Activated naive CD8-positive, alpha-beta T cell (primary cell): ENCODE measurements around the gene DVL2.
"Not testable (repeated sequence)": the region's sequence is repeated elsewhere in the genome, so short reads cannot be mapped to it uniquely, and the experiment has no call there.

ENCODE experiments used
- H3K27ac Mint-ChIP-seq: one replicate; pipeline ENCODE4 v1.8.0; 2021; ENCODE audit warnings: mixed read lengths
- H3K27me3 Mint-ChIP-seq: one replicate; pipeline ENCODE4 v1.8.0; 2021; ENCODE audit warnings: mixed read lengths
- H3K36me3 Mint-ChIP-seq: one replicate; pipeline ENCODE4 v1.8.0; 2021; ENCODE audit warnings: mixed read lengths
- H3K4me1 Mint-ChIP-seq: one replicate; pipeline ENCODE4 v1.8.0; 2021; ENCODE audit warnings: low read depth, mixed read lengths
- H3K4me3 Mint-ChIP-seq: one replicate; pipeline ENCODE4 v1.8.0; 2021; ENCODE audit warnings: mild to moderate bottlenecking, mixed read lengths
- H3K9me3 Mint-ChIP-seq: one replicate; pipeline ENCODE4 v1.8.0; 2021; ENCODE audit warnings: low read depth, mixed read lengths

DVL2 gene

DNA sequence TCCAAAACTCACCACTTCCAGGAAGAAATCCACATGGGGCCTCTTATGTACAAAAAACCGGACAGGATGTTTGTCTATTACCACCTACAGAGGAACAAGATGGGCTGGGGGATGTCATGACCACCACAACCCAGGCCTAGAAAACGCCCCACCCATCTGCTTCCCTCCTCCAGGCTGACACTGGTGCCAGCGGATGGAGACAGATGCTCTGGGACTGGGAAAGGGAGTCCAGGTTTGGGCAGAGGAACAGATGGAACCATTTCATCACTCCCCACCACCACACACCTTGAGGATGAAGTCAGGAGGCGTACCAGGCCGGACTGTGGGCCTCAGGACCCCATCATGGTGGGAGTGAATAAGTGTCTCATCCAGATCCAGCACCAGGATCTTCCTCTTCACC, 12.5 kb upstream of the DVL2 start:
- Mint-ChIP-seq H3K27ac (peak overlapping the region; percentile 66), H3K4me1 (peaks cover 35% of the 10 kb centered on the region), H3K36me3 (no peaks in the 10 kb centered on the region)

DNA sequence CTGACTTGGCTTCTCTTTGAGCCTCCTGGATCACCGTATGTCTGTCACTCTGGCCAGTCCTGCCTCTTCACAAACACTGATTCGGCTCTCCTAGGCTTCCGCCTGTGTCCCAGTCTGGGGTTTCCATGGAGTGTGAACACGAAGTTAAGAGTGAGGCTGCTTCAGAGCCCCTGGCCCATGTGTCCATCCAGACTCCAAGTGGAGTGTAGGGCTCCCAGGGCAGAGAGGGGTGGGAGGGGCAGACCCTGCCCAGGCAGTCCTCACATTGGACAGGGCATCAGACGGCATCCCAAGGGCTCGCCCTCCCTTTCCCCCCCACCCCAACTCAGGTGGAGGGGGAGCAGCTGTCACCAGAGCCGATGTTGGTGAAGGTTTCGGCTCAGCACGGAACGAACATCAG, 9.5 kb upstream of the DVL2 start:
- H3K4me3 Mint-ChIP-seq, H3K36me3 Mint-ChIP-seq, H3K27me3 Mint-ChIP-seq, H3K27ac Mint-ChIP-seq, H3K9me3 Mint-ChIP-seq: not testable (repeated sequence)
- H3K4me1 Mint-ChIP-seq, result peaks cover 42% of the 10 kb centered on the region

More for the DNA sequence above, 12.5 kb upstream of the DVL2 start:
- H3K4me3 Mint-ChIP-seq, result no peak overlapping the region
- no peaks in the 10 kb centered on the region for H3K27me3 Mint-ChIP-seq
- H3K9me3 Mint-ChIP-seq, result no peaks in the 10 kb centered on the region

DNA sequence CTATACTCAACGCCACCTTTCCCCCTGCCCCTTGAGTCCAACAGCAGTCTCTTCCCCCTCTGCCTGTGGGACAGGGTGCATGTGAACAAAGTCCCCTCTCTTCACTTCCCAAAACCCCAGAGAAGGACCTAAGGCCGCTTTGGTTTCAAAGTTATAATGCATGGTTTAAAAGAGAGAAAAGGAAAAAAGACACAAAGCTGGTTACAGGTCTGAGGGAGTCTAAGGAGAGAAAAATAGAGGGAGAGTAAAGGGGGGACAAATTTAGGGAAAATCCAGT, 9.1 kb upstream of the DVL2 start:
- Mint-ChIP-seq H3K4me3 (peak overlapping the region; percentile 81), H3K36me3 (no peaks in the 10 kb centered on the region), H3K27me3 (no peaks in the 10 kb centered on the region), H3K9me3 (no peaks in the 10 kb centered on the region), H3K27ac (peak overlapping the region; percentile 59), H3K4me1 (peaks cover 38% of the 10 kb centered on the region)

DNA sequence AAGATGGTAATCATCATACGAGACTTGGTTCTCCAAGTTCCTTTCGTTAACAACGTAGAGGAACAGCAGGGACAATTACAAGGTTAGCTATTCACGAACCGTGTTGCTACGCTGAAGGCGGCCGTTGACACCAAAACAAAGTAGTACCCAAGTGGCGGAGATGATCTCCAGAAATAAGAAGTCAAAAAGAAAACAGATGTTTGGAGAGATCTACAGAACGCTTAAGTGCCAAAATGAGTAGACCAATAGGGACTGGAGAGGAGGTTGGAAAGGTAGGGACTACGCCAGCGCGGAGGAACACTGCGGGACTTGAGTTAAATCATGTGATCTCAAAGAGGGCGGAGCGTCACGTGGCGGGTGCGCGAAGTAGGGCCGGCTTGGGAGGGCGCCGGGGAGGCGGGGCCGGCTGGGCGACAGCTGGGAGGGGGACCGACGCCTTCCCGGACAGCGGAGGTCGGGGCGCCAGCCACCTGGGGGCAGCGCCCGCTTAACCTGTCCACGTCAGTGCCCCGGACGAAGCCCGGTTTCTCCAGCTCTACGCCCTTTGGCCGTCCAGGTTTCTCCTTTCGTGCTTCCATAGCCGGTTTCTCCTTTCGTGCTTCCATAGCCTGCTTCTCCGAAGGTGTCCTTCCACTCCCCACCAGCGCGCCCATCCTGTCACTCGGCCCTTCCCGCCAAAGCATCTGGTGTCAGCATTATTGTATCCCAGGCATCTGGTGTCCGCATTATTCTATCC, 8.6 kb upstream of the DVL2 start:
- Mint-ChIP-seq H3K27me3 (no peaks in the 10 kb centered on the region), H3K4me3 (peak overlapping the region; percentile 97), H3K4me1 (peaks cover 38% of the 10 kb centered on the region), H3K9me3 (no peaks in the 10 kb centered on the region), H3K36me3 (no peaks in the 10 kb centered on the region), H3K27ac (peak overlapping the region; percentile 99)

DNA sequence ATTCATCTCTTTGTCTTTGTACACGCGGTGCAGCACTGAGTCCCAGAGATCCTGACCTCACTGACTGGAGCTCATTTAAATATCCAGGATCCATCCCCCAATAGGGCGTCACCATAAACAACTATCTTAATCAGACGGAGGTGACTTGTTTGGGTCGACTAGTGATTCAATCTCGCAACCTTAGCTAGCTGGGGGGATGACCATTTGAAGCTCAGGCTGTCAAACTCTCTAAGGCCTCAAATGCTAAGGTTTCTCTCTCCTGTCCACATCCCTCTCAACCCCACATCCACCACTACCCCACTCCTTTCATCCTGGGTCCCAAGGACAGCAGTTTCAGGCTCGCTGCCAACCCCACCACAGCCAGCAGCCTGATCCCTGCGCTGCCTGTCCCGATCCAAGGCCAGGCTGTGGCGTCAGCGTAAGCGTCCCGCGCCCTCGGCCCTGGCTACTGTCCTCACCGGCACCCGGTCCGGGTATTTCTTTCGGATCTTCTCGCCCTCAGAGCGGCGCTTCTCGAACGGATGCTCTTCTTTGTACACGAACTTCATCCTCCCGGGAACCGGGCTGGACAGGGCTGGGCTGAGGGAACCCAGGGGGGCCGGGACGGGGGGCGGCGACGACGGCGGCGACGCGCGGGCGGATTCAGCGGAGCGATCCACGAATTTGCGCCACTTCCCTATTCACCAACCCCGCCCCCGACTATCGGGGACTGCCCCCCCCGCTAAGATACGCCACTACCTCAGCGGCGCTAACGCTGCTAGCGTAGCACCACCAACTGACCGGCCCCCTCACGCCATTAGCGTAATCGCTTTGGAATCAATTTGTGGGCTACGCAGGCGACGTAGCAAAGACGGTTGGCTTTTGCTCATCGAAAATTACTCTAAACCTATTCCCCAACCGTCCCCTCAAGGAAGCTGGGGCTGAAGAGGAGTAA, 7.7 kb upstream of the DVL2 start, which contains the start of gene GABARAP:
Gene GABARAP, minus strand, starts transcription at position 667 of the 934 bp plus-strand sequence. Its CDS starts 119 bp downstream, at position 548.
- no peaks in the 10 kb centered on the region for H3K36me3 Mint-ChIP-seq
- H3K4me1 Mint-ChIP-seq, result peaks cover 43% of the 10 kb centered on the region

DNA sequence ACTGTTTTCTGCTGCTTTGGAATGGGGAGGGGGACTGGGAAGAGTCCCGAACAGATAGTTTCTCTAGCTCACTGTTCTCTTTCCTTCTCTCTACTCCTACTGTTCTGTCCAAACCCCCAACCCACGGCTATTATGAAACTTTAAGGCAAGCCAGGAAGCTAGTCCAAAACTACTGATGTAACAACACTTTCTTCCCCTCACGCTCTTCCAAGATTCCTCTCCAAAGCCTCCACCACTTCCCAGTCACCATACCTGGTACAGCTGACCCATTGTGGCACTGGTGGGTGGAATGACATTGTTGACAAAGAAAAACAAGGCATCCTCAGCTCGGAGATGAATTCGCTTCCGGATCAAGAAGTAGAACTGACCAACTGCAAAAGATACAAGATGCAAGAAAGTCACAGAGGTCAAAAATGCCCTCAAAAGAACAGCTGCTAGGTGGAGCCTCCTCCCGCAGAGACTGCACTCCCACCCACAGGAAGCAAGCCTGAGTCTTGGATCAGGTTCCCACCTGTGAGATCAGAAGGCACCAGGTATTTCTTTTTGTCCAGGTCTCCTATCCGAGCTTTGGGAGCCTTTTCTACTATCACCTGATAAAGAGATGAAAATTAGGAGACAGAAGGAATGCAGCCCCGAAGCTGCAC, 6.9 kb upstream of the DVL2 start:
- H3K4me3 Mint-ChIP-seq, result peak overlapping the region; percentile 97
- no peaks in the 10 kb centered on the region for H3K36me3 Mint-ChIP-seq
- no peaks in the 10 kb centered on the region for H3K27me3 Mint-ChIP-seq
- H3K9me3 Mint-ChIP-seq, result no peaks in the 10 kb centered on the region
- peaks cover 46% of the 10 kb centered on the region for H3K4me1 Mint-ChIP-seq
- peak overlapping the region; percentile 99 for H3K27ac Mint-ChIP-seq

More for the DNA sequence above, 7.7 kb upstream of the DVL2 start, which contains the start of gene GABARAP:
- Mint-ChIP-seq H3K4me3 (peak within 1 kb of the TSS; percentile 97), H3K9me3 (no peaks in the 10 kb centered on the region), H3K27ac (peak within 1 kb of the TSS; percentile 99), H3K27me3 (no peaks in the 10 kb centered on the region)

DNA sequence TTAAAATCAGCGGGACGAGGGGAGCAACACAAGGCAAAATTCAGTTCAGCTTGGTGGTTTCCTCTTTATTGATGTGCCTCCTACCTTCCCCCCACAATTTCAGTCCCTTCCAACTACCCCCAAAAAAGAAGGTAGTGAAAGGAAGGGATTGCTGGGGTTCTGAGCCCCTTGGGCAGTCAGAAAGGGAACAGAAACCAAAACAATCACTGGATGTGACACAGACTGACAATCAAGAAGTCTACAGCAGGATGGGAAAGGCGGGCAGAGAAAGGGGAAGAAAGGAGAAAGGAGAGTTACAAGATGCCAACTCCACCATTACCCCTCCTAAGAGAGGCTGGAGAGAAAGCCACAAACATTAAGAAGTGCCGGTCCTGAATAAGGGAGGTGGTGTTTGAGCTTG, 6.1 kb upstream of the DVL2 start:
- no peaks in the 10 kb centered on the region for H3K36me3 Mint-ChIP-seq
- peak overlapping the region; percentile 79 for H3K27ac Mint-ChIP-seq
- no peaks in the 10 kb centered on the region for H3K27me3 Mint-ChIP-seq
- peaks cover 54% of the 10 kb centered on the region for H3K4me1 Mint-ChIP-seq
- peak overlapping the region; percentile 97 for H3K4me3 Mint-ChIP-seq
- H3K9me3 Mint-ChIP-seq, result no peaks in the 10 kb centered on the region

DNA sequence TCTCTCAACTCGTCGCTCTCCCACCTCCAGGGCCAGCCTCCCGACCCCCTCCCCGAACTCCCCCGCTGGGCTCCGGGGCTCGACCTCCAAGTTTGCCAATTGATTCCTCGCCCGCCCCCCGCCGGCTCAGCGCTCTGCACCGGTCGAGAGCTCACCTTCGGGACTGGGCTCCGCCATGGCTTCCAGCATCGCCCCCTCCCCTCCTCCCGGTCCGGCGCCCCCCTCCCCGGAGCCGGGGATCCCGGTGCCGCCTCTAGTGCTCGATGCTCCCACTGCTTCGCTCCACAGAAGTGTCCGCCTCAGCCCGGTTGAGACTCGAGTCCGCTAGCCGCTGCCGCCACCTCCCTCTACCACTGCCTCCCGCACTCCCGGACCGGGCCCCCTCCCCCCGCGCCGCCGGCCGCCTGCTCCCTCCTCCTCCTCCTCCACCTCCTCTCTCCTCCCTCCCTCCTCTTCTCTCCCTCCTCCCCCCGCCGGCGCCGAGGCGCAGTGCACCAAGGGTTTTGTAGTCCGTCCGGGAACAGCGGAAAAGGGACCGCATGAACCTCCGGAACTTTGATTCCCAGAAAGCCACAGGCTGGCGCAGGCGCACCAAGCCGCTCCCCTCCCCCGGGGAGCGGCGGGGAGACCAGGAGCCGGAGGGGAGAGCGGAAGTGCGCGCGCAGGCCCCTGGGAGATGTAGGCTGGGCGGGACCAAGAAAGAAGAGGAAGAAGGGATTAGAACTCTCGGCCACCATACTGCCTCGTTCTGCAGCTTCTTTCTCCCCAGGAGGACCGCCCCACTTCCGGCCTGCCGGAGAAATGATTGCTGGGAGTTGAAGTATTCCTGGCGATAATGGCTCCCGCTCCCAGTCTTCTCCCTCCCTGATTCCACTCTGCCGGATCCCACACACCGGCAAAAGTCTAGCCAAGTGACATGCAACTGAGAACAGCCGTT, 5.0 kb upstream of the DVL2 start, which contains the start of gene PHF23:
Gene PHF23, minus strand, starts transcription at position 367 of the 937 bp plus-strand sequence. Its CDS starts 178 bp downstream, at position 189.
- Mint-ChIP-seq H3K27ac (peak within 1 kb of the TSS; percentile 91), H3K4me3 (peak within 1 kb of the TSS; percentile 97), H3K27me3 (no peaks in the 10 kb centered on the region), H3K36me3 (peaks cover 2% of the 10 kb centered on the region), H3K9me3 (no peaks in the 10 kb centered on the region), H3K4me1 (peaks cover 64% of the 10 kb centered on the region)

DNA sequence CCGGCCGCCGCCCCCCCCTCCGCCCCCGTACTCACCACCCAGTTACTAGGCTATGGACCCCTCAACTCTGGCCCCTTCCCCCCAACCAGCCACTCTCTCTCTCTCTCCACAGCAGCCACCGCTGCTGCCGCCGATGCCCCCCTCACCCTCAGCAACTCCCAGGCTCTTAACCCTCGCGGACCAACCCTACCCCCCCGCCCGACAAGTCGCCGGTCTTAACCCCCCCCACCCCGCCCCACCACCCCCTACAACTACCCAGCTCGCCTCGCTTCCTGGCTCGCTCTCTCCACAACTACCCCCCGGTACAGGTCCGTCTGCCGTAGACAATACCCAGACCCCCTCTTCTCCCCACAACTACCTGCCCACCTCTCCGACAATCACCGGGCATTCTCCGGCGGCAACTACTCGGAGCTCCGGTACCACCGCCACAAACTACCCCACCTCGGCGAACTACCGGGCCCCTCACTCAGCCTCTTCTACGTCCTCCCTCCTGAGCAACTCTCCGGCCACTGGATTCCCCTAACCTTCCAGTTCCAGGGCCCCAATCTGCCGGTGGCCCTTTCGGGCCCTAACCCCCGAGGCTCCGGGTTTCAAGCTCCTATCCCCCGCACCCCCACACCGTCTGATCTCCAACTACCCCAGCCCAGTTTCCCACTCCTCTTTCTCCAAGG, 4.2 kb upstream of the DVL2 start:
- H3K9me3 Mint-ChIP-seq, result no peaks in the 10 kb centered on the region
- no peaks in the 10 kb centered on the region for H3K27me3 Mint-ChIP-seq
- peak overlapping the region; percentile 91 for H3K27ac Mint-ChIP-seq
- peaks cover 67% of the 10 kb centered on the region for H3K4me1 Mint-ChIP-seq
- H3K4me3 Mint-ChIP-seq, result peak overlapping the region; percentile 97
- H3K36me3 Mint-ChIP-seq, result peaks cover 2% of the 10 kb centered on the region

DNA sequence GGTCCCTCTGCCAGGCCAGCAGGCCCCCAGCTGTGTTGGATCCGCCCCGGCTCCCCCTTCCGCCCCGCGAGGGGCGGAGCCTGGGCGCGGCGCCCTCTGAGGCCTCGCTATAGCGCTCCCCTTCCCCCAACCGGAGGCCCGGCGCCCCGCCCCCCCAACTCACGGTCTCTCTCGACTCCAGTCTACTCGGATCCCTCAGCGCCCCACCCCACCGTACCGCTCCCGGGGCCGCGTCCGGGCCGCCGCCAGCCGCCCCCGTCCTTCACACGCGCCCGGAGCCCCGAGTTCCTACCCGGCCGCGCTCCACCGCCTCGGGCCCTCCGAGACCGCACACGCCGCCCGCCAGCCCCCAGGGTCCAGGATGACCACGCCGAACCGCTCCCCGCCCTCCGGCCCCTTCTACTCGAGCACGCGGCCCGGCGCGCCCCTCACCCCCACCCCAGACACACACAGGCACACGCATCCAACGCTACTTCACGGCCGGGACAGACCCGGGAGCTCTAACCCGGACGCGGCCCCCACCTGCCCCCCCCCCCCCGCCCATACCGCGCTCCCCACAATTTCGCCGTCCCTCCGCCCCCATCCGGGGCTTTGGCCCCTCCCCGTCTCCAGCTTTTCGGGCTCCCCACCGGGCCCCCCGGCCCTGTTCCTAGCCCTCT, 3.6 kb upstream of the DVL2 start:
- Mint-ChIP-seq H3K4me3 (peak overlapping the region; percentile 97), H3K4me1 (peaks cover 66% of the 10 kb centered on the region), H3K27ac (peak overlapping the region; percentile 65), H3K36me3 (peaks cover 2% of the 10 kb centered on the region), H3K27me3 (no peaks in the 10 kb centered on the region), H3K9me3 (no peaks in the 10 kb centered on the region)

DNA sequence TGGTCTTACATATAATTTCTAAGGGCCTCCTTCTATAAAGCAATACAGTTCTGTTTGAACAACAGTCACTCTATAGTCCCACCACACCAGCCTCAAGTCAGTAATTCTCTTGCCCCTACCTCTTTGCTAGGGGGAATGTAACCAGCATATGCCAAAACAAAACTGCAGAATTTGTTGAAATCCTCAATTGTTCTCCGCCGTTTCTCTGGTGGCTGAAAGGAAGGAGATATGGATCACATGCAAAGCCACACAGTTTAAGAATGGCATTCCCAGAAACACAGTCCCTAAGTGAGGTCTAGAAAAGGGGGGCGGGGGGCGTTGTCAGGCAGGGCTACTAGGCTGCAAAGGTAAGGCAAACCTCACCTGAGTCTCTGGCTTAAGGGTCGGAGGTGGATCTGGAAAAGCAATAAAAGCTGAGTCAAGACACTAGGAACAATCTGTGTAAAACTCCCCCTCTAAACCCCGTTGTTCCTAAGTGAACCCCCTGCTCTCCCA, 3.0 kb upstream of the DVL2 start:
- Mint-ChIP-seq H3K4me3 (peak overlapping the region; percentile 97), H3K4me1 (peaks cover 66% of the 10 kb centered on the region), H3K27me3 (no peaks in the 10 kb centered on the region), H3K9me3 (no peaks in the 10 kb centered on the region), H3K36me3 (peaks cover 2% of the 10 kb centered on the region), H3K27ac (peak overlapping the region; percentile 65)

DNA sequence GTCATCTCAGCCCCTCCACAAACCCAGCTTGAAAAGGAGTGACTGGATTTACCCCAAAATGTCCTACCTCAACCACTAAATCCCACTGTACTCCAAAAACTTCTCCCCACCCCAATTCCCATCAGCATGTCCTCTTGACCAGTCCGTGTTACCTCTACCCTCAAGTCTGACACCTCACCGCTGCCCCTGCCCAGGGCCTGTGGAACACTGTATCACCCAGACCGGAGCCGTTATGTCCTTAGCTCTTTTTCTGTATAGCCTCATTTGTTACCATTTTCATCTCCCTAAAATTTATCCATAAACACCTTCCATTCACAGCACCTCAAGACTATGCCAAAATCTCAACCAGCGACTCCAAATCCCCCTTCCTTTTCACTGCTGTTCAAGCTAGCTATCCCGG, 2.5 kb upstream of the DVL2 start:
- Mint-ChIP-seq H3K27ac (peak overlapping the region; percentile 65), H3K36me3 (peaks cover 5% of the 10 kb centered on the region), H3K4me3 (peak overlapping the region; percentile 97), H3K9me3 (no peaks in the 10 kb centered on the region), H3K4me1 (peaks cover 67% of the 10 kb centered on the region), H3K27me3 (no peaks in the 10 kb centered on the region)
